WTC11 (cell line): ENCODE measurements around the gene KIFBP. TPM values are rescaled to one million over a fixed set of nuclear protein-coding genes. Genes with fewer than 3 reads are reported as not detected.
"Not testable (repeated sequence)": the region's sequence is repeated elsewhere in the genome, so short reads cannot be mapped to it uniquely, and the experiment has no call there.

Experiments used
- ATAC-seq: fragments of 200-7000 bp; cut with Tn5 transposase; 2 replicates; pipeline ENCODE4 v1.10.0; 2021; ENCODE audit warnings: mild to moderate bottlenecking, moderate library complexity
- CTCF ChIA-PET: fragments of 300-600 bp; sonication (Branson Sonifier 250); formaldehyde crosslinking; loops from one replicate; lab custom pipeline; 2021; ENCODE audit warnings: antibody characterized with exemption; lab: Charles Lee
- POLR2A ChIA-PET: fragments of 350-600 bp; sonication (Branson Sonifier 250); formaldehyde crosslinking; loops from one replicate; lab custom pipeline; 2021; ENCODE audit warnings: antibody characterized with exemption; lab: Charles Lee
- DNase-seq: peaks from one replicate; pipeline ENCODE4 v3.0.0; 2021; ENCODE audit warnings: low spot score
- H3K27ac Mint-ChIP-seq: 2 replicates; pipeline ENCODE4 v1.8.0; 2021; ENCODE audit warnings: mixed read lengths
- H3K27me3 Mint-ChIP-seq: 2 replicates; pipeline ENCODE4 v1.8.0; 2021; ENCODE audit warnings: low read depth, mild to moderate bottlenecking, moderate library complexity, mixed read lengths
- H3K36me3 Mint-ChIP-seq: 2 replicates; pipeline ENCODE4 v1.8.0; 2021; ENCODE audit warnings: mixed read lengths
- H3K4me1 Mint-ChIP-seq: 2 replicates; pipeline ENCODE4 v1.8.0; 2022; ENCODE audit warnings: mixed read lengths
- H3K4me3 Mint-ChIP-seq: 2 replicates; pipeline ENCODE4 v1.8.0; 2021; ENCODE audit warnings: mild to moderate bottlenecking, moderate library complexity, mixed read lengths
- H3K9me3 Mint-ChIP-seq: 2 replicates; pipeline ENCODE4 v1.8.0; 2021; ENCODE audit warnings: mixed read lengths
- GTF2I ChIP-seq: fragments of 250-450 bp; sonication (Bioruptor Pico); conservative IDR thresholded peaks from 2 replicates; pipeline ENCODE4 v1.4.0; 2021; ENCODE audit warnings: mild to moderate bottlenecking
- OVOL2 ChIP-seq: fragments of 250-450 bp; sonication (Bioruptor Pico); IDR thresholded peaks from 2 replicates; pipeline ENCODE4 v1.9.0; 2021; ENCODE audit warnings: mild to moderate bottlenecking, borderline replicate concordance
- TP53 ChIP-seq: sonication (generic); formaldehyde crosslinking; IDR thresholded peaks from 2 replicates; pipeline ENCODE4 v1.8.1; 2023; ENCODE audit warnings: mild to moderate bottlenecking, missing genetic modification reagents
- total RNA-seq: library from RNA; stranded (reverse); gene quantifications from 3 replicates; pipeline ENCODE4 v1.2.3, GENCODE V29; 2021
- TF ChIP-seq, protein P1 (sequence below): fragments of 250-450 bp; sonication (Bioruptor Pico); IDR thresholded peaks from 2 replicates; pipeline ENCODE4 v1.9.0; 2021; ENCODE audit warnings: moderate library complexity, mild to moderate bottlenecking, inconsistent platforms, borderline replicate concordance
- TF ChIP-seq, protein P2 (sequence below): fragments of 250-450 bp; sonication (Bioruptor Pico); conservative IDR thresholded peaks from 2 replicates; pipeline ENCODE4 v1.9.0; 2021; ENCODE audit warnings: mild to moderate bottlenecking
- TF ChIP-seq, protein P3 (sequence below): sonication (generic); formaldehyde crosslinking; IDR thresholded peaks from 2 replicates; pipeline ENCODE4 v1.8.1; 2023; ENCODE audit warnings: mild to moderate bottlenecking, missing genetic modification reagents, borderline replicate concordance
- TF ChIP-seq, protein P4 (sequence below): sonication (generic); formaldehyde crosslinking; conservative IDR thresholded peaks from 2 replicates; pipeline ENCODE4 v1.8.1; 2023; ENCODE audit warnings: mild to moderate bottlenecking, low read depth, missing genetic modification reagents, moderate library complexity
- TF ChIP-seq, protein P5 (sequence below): sonication (generic); formaldehyde crosslinking; IDR thresholded peaks from 2 replicates; pipeline ENCODE4 v1.8.1; 2023; ENCODE audit warnings: mild to moderate bottlenecking, missing genetic modification reagents, moderate library complexity
- TF ChIP-seq, protein P6 (sequence below): fragments of 250-450 bp; sonication (Bioruptor Pico); IDR thresholded peaks from 2 replicates; pipeline ENCODE4 v2.1.2; 2022; ENCODE audit warnings: mild to moderate bottlenecking, moderate library complexity
- TF ChIP-seq, protein P7 (sequence below): sonication (generic); formaldehyde crosslinking; IDR thresholded peaks from 2 replicates; pipeline ENCODE4 v1.8.1; 2023; ENCODE audit warnings: mild to moderate bottlenecking, missing genetic modification reagents

KIFBP gene
- total RNA-seq, 1 experiment from 2014 or later = 31.2 TPM

DNA sequence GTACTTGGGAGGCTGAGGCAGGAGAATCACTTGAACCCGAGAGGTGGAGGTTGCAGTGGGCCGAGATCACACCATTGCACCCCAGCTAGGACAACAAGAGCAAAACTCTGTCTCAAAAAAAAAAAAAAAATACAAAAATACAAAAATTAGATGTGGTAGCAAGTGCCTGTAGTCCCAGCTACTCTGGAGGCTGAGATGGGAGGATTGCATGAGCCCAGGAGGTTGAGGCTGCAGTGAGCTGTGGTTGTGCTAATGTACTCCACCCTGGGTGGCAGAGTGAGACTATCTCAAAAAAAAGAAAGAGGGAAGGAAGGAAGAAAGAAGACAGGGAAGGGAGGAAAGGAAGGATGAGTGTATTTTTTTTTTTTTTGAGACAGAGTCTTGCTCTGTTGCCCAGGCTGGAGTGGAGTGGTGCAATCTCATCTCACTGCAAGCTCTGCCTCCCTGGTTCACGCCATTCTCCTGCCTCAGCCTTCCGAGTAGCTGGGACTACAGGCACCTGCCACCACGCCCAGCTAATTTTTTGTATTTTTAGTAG, 12.6 kb upstream of the KIFBP start:
- CTCF ChIA-PET = interaction anchor here (0.6 kb wide), 1 partner anchor 78 kb away, joined by 3 read pairs; no protein-coding TSS in a partner anchor
- H3K4me3 Mint-ChIP-seq, H3K27me3 Mint-ChIP-seq, DNase-seq, H3K4me1 Mint-ChIP-seq, POLR2A ChIA-PET, H3K9me3 Mint-ChIP-seq, ATAC-seq, H3K27ac Mint-ChIP-seq: not testable (repeated sequence)
- peaks cover 85% of the 10 kb centered on the region for H3K36me3 Mint-ChIP-seq

DNA sequence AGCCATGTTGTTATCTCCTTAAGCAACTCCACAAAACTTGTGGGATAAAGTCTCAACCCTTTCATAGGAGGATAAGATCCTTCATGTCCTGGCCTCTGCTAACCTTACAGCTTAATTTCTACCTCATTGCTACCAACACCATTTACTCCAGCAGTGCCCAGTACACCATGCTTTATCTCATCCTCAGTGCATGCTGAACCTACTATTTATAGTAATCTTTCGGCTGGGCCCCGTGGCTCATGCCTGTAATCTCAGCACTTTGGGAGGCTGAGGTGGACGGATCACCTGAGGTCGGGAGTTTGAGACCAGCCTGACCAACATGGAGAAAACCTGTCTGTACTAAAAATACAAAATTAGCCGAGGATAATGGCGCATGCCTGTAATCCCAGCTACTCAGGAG, 8.9 kb upstream of the KIFBP start:
- H3K4me3 Mint-ChIP-seq, ATAC-seq, DNase-seq, H3K27me3 Mint-ChIP-seq, POLR2A ChIA-PET, H3K4me1 Mint-ChIP-seq, CTCF ChIA-PET, H3K9me3 Mint-ChIP-seq: not testable (repeated sequence)
- Mint-ChIP-seq H3K36me3 (peaks cover 80% of the 10 kb centered on the region), H3K27ac (peak overlapping the region; percentile 1; the same call in 1 of the 2 replicates)

DNA sequence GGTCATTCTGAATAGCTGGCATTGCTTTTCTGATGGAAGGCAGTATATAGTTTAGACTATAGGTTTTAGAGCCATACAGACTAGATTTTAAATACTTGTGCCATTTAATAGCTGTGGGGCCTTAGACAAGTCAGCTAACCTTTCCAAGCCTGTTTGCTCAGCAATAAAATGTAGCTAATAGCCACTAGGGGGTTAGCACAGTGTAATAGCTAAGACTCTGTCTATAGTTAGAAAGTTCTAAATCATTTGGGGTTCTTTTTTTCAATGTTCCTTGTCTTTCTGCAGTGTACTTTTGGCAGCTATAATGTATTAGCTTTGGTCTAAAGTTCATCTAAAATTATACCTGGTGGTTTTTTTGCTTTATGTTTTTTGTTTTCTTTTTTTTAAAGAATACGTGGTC, 7.5 kb upstream of the KIFBP start:
- DNase-seq = no peak
- Mint-ChIP-seq H3K9me3 (no peaks in the 10 kb centered on the region), H3K27ac (no peak overlapping the region), H3K36me3 (peaks cover 76% of the 10 kb centered on the region), H3K4me3 (no peak overlapping the region), H3K4me1 (no peaks in the 10 kb centered on the region), H3K27me3 (no peaks in the 10 kb centered on the region)
- TF ChIP-seq TP53 (CRISPR knock-in tag) = no peak
- TF ChIP-seq, protein P1, sequence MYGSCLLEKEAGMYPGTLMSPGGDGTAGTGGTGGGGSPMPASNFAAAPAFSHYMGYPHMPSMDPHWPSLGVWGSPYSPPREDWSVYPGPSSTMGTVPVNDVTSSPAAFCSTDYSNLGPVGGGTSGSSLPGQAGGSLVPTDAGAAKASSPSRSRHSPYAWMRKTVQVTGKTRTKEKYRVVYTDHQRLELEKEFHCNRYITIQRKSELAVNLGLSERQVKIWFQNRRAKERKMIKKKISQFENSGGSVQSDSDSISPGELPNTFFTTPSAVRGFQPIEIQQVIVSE (CRISPR knock-in tag) = no peak
- TF ChIP-seq, protein P2, sequence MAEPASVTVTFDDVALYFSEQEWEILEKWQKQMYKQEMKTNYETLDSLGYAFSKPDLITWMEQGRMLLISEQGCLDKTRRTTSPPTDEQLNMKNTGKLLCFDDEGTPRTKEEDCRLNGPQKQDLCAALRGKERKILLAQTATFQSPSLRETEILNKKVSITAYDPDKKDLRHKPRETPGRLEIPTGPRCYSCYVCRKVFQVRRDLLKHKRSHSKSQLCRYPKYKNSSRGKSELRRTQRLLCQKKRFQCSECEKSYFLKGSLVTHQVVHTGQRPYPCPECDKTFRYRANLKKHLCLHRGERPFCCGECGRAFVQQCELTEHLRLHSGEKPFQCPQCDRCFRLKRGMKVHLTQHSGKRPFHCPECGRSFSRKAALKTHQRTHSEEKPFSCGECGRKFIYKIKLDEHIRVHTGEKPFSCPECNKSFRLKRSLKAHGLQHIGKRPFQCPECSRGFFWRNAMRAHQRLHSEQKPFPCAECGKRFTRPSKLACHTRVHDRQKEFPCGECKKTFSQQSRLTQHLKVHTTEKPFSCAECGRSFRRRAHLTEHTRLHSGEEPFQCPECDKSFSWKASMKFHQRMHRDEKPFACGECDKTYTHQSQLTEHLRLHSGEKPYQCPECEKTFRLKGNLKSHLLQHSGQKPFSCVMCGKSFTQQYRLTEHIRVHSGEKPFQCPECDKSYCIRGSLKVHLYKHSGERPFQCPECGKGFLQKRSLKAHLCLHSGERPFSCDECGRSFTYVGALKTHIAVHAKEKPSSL (CRISPR knock-in tag) = no peak
- TF ChIP-seq, protein P3, sequence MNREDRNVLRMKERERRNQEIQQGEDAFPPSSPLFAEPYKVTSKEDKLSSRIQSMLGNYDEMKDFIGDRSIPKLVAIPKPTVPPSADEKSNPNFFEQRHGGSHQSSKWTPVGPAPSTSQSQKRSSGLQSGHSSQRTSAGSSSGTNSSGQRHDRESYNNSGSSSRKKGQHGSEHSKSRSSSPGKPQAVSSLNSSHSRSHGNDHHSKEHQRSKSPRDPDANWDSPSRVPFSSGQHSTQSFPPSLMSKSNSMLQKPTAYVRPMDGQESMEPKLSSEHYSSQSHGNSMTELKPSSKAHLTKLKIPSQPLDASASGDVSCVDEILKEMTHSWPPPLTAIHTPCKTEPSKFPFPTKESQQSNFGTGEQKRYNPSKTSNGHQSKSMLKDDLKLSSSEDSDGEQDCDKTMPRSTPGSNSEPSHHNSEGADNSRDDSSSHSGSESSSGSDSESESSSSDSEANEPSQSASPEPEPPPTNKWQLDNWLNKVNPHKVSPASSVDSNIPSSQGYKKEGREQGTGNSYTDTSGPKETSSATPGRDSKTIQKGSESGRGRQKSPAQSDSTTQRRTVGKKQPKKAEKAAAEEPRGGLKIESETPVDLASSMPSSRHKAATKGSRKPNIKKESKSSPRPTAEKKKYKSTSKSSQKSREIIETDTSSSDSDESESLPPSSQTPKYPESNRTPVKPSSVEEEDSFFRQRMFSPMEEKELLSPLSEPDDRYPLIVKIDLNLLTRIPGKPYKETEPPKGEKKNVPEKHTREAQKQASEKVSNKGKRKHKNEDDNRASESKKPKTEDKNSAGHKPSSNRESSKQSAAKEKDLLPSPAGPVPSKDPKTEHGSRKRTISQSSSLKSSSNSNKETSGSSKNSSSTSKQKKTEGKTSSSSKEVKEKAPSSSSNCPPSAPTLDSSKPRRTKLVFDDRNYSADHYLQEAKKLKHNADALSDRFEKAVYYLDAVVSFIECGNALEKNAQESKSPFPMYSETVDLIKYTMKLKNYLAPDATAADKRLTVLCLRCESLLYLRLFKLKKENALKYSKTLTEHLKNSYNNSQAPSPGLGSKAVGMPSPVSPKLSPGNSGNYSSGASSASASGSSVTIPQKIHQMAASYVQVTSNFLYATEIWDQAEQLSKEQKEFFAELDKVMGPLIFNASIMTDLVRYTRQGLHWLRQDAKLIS = no peak
- TF ChIP-seq, protein P4, sequence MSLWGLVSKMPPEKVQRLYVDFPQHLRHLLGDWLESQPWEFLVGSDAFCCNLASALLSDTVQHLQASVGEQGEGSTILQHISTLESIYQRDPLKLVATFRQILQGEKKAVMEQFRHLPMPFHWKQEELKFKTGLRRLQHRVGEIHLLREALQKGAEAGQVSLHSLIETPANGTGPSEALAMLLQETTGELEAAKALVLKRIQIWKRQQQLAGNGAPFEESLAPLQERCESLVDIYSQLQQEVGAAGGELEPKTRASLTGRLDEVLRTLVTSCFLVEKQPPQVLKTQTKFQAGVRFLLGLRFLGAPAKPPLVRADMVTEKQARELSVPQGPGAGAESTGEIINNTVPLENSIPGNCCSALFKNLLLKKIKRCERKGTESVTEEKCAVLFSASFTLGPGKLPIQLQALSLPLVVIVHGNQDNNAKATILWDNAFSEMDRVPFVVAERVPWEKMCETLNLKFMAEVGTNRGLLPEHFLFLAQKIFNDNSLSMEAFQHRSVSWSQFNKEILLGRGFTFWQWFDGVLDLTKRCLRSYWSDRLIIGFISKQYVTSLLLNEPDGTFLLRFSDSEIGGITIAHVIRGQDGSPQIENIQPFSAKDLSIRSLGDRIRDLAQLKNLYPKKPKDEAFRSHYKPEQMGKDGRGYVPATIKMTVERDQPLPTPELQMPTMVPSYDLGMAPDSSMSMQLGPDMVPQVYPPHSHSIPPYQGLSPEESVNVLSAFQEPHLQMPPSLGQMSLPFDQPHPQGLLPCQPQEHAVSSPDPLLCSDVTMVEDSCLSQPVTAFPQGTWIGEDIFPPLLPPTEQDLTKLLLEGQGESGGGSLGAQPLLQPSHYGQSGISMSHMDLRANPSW (CRISPR knock-in tag) = no peak
- TF ChIP-seq, protein P5, sequence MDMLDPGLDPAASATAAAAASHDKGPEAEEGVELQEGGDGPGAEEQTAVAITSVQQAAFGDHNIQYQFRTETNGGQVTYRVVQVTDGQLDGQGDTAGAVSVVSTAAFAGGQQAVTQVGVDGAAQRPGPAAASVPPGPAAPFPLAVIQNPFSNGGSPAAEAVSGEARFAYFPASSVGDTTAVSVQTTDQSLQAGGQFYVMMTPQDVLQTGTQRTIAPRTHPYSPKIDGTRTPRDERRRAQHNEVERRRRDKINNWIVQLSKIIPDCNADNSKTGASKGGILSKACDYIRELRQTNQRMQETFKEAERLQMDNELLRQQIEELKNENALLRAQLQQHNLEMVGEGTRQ (CRISPR knock-in tag) = no peak
- no peak for TF ChIP-seq GTF2I (CRISPR knock-in tag)
- no peak for TF ChIP-seq OVOL2 (CRISPR knock-in tag)
- TF ChIP-seq, protein P6, sequence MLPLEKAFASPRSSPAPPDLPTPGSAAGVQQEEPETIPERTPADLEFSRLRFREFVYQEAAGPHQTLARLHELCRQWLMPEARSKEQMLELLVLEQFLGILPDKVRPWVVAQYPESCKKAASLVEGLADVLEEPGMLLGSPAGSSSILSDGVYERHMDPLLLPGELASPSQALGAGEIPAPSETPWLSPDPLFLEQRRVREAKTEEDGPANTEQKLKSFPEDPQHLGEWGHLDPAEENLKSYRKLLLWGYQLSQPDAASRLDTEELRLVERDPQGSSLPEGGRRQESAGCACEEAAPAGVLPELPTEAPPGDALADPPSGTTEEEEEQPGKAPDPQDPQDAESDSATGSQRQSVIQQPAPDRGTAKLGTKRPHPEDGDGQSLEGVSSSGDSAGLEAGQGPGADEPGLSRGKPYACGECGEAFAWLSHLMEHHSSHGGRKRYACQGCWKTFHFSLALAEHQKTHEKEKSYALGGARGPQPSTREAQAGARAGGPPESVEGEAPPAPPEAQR = no peak
- TF ChIP-seq, protein P7, sequence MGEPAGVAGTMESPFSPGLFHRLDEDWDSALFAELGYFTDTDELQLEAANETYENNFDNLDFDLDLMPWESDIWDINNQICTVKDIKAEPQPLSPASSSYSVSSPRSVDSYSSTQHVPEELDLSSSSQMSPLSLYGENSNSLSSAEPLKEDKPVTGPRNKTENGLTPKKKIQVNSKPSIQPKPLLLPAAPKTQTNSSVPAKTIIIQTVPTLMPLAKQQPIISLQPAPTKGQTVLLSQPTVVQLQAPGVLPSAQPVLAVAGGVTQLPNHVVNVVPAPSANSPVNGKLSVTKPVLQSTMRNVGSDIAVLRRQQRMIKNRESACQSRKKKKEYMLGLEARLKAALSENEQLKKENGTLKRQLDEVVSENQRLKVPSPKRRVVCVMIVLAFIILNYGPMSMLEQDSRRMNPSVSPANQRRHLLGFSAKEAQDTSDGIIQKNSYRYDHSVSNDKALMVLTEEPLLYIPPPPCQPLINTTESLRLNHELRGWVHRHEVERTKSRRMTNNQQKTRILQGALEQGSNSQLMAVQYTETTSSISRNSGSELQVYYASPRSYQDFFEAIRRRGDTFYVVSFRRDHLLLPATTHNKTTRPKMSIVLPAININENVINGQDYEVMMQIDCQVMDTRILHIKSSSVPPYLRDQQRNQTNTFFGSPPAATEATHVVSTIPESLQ = no peak
- POLR2A ChIA-PET = no interaction called here
- ATAC-seq = peak; percentile 61
- CTCF ChIA-PET = interaction anchor here (0.9 to 1.0 kb wide), 3 partner anchors 13 to 113 kb away, joined by 3 to 5 read pairs (median 4); partner anchors contain the start of gene DDX21
